HG03558 (cell line): Measurements from ENCODE around the gene SUOX.
A peak's percentile ranks its signal among the peaks of the same experiment; 100 is the strongest.
"Not testable (repeated sequence)": the region's sequence is repeated elsewhere in the genome, so short reads cannot be mapped to it uniquely, and the experiment has no call there.

Source experiments
- ATAC-seq: cut with Tn5 transposase; IDR thresholded peaks from one replicate; pipeline ENCODE4 v1.9.1; 2021; ENCODE audit warnings: moderate number of reproducible peaks; ENCODE audit not compliant: unreplicated experiment; ENCODE audit errors: extremely low read depth

Gene SUOX

GRCh38 chr12:55996715-55997534, at the start of gene SUOX:
SUOX (plus strand) TSS chr12:55997276; CDS start chr12:56002222, 4,946 bp downstream.
- peak; percentile 90 for ATAC-seq

GRCh38 chr12:55955344-55955743, 41.7 kb upstream of the SUOX start:
- no peak for ATAC-seq

GRCh38 chr12:55955800-55956508, 41.1 kb upstream of the SUOX start:
- ATAC-seq = no peak

- no peak for ATAC-seq
Measured at GRCh38 chr12:55957106-55957859, 39.8 kb upstream of the SUOX start.

GRCh38 chr12:55963760-55964159, 33.3 kb upstream of the SUOX start:
- no peak for ATAC-seq

- no peak for ATAC-seq
Measured at GRCh38 chr12:55965240-55965639, 31.8 kb upstream of the SUOX start.

GRCh38 chr12:55965941-55966407, 31.1 kb upstream of the SUOX start, which contains the start of gene PMEL:
PMEL (minus strand) TSS chr12:55966042; CDS start chr12:55966011, 31 bp downstream.
- no peak for ATAC-seq

- peak; percentile 93 for ATAC-seq
Measured at GRCh38 chr12:55966408-55967281, 30.4 kb upstream of the SUOX start, which contains the start of gene CDK2. CDK2 (plus strand) TSS chr12:55966830; CDS start chr12:55967009, 179 bp downstream.

- ATAC-seq = no peak
Measured at GRCh38 chr12:55969356-55969755, 27.7 kb upstream of the SUOX start.

- no peak for ATAC-seq
Measured at GRCh38 chr12:55970775-55971174, 26.3 kb upstream of the SUOX start.

GRCh38 chr12:55972042-55972441, 25.0 kb upstream of the SUOX start:
- ATAC-seq = no peak

GRCh38 chr12:55972456-55972855, 24.6 kb upstream of the SUOX start:
- ATAC-seq = no peak

- no peak for ATAC-seq
Measured at GRCh38 chr12:55972911-55973598, 24.0 kb upstream of the SUOX start.

GRCh38 chr12:55973599-55974307, 23.3 kb upstream of the SUOX start, which contains the start of gene RAB5B:
RAB5B (plus strand) TSS chr12:55974078; CDS start chr12:55986961, 12,883 bp downstream.
- ATAC-seq = peak; percentile 79

GRCh38 chr12:55974308-55974730, 22.8 kb upstream of the SUOX start:
- no peak for ATAC-seq

GRCh38 chr12:55978393-55978792, 18.7 kb upstream of the SUOX start:
- no peak for ATAC-seq

- ATAC-seq = no peak
Measured at GRCh38 chr12:55979069-55979468, 18.0 kb upstream of the SUOX start.

GRCh38 chr12:55981882-55982281, 15.2 kb upstream of the SUOX start:
- ATAC-seq = not testable (repeated sequence)
